Skeletal muscle tissue (tissue), 4 donors: ENCODE data around the gene NPY. TPM values are rescaled to one million over a fixed set of nuclear protein-coding genes. Genes with fewer than 3 reads are reported as not detected.

Experiments used
- H3K27ac ChIP-seq: one replicate; pipeline ENCODE4 v1.7.0; 2013; ENCODE audit warnings: mild to moderate bottlenecking, low read depth, low read length, inconsistent platforms
- H3K27me3 ChIP-seq, 3 donors: one replicate each; pipeline ENCODE4 v1.7.0; 2013; ENCODE audit warnings: low read length in 3 of 3; ENCODE audit not compliant: control insufficient read depth in 3 of 3, insufficient read depth in 3 of 3
- H3K36me3 ChIP-seq, 3 donors: one replicate each; pipeline ENCODE4 v1.7.0; 2013; ENCODE audit warnings: low read length in 3 of 3; ENCODE audit not compliant: control insufficient read depth in 3 of 3, insufficient read depth in 3 of 3
- H3K4me1 ChIP-seq, 3 donors: one replicate each; pipeline ENCODE4 v1.7.0; 2013; ENCODE audit warnings: low read length in 3 of 3, mild to moderate bottlenecking in 3 of 3; ENCODE audit not compliant: control insufficient read depth in 3 of 3, insufficient read depth in 3 of 3
- H3K4me3 ChIP-seq, 3 donors: one replicate each; pipeline ENCODE4 v1.7.0; 2013; ENCODE audit warnings: low read length in 3 of 3
- H3K9ac ChIP-seq, 3 donors: one replicate each; pipeline ENCODE4 v1.7.0; 2013; ENCODE audit warnings: low read length in 3 of 3, mild to moderate bottlenecking in 3 of 3, moderate library complexity in 2 of 3, low read depth in 1 of 3
- H3K9me3 ChIP-seq, 3 donors: one replicate each; pipeline ENCODE4 v1.7.0; 2013; ENCODE audit warnings: low read length in 3 of 3; ENCODE audit not compliant: control insufficient read depth in 3 of 3
- total RNA-seq: library from RNA; depleted of rRNA; stranded (reverse); fragments of >200 nt; gene quantifications from one replicate; pipeline ENCODE4 v1.2.3, GENCODE V29; 2014
- donor health status: Osteomylitis.

NPY gene
- total RNA-seq, 1 donor from 2014 or later = 3.1 TPM

DNA sequence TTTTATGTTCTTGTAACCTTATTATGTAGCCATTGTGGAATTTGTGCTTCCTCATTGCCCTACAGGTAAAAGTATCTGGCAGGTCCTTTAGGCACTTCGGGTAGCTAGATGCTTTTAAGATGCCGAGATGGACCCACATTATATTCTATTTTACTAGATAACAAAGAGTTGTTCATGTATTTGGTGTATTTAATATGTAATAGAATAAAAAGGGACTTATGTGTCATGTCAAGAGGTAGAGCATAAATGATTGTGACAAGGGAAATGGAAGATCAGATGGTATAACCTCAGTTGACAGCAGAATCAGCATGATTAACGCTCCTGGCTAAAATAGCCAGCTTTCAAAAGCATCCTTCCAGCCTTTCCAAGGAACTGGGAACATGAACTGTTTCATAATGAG is 50.6 kb downstream of the NPY start:
- Histone ChIP-seq H3K27ac (no peak overlapping the region), H3K36me3 (no peaks in the 10 kb centered on the region), H3K9me3 (no peaks in the 10 kb centered on the region), H3K4me1 (no peaks in the 10 kb centered on the region), H3K4me3 (no peak overlapping the region), H3K9ac (no peak overlapping the region), H3K27me3 (peaks cover 0 to 2% (median 0%) of the 10 kb centered on the region in 3 donors)

DNA sequence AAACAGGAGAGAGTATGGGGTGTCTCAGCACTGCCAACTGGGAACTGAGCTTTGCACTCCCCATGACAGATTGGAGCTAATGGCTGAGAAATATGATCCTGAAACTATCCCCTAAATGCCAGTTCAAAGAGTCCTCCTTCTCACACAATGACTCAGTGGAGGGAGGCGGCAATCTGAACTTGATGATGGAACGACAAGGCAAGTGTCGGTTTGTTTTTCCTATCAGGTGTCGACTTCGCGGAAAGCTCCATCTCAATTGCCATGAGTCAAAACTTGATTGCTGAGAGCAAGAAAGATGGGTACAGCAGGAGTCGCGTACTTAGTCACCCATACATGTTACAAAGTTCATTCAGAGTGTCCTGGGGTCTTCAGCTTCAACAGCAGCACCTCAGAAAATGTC is 52.5 kb downstream of the NPY start:
- H3K4me1 ChIP-seq = no peaks in the 10 kb centered on the region
- H3K27ac ChIP-seq = no peak overlapping the region
- H3K27me3 ChIP-seq = peaks cover 0 to 2% (median 0%) of the 10 kb centered on the region in 3 donors
- H3K9me3 ChIP-seq = no peaks in the 10 kb centered on the region
- no peaks in the 10 kb centered on the region for H3K36me3 ChIP-seq
- no peak overlapping the region for H3K9ac ChIP-seq
- no peak overlapping the region for H3K4me3 ChIP-seq

- no peak overlapping the region for H3K4me3 ChIP-seq
- no peak overlapping the region for H3K9ac ChIP-seq
- H3K27me3 ChIP-seq = peaks cover 0 to 2% (median 0%) of the 10 kb centered on the region in 3 donors
- no peaks in the 10 kb centered on the region for H3K9me3 ChIP-seq
- H3K27ac ChIP-seq = no peak overlapping the region
- no peaks in the 10 kb centered on the region for H3K36me3 ChIP-seq
- no peaks in the 10 kb centered on the region for H3K4me1 ChIP-seq
These were observed 53.2 kb downstream of the NPY start for GRCh38 chr7:24337180-24337579.

DNA sequence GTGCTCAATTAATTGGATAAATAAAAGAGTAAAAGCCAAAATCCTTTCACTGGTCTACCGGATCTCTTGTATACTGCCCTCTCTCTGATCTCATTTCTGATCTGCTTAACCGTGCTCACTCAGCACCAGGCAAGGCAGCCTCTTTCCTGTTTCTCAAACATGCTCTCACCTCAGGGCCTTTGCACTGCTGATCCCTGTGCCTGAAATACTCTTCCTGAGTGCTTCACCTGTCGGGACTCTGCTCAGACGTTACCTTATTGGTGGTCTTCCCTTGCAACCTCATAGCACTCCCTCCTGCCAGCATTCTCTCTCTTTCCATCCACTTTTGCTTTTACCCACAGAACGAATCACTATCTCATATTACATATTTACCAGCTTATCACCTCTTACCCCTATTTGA is 55.6 kb downstream of the NPY start:
- peaks cover 0 to 2% (median 0%) of the 10 kb centered on the region in 3 donors for H3K27me3 ChIP-seq
- no peaks in the 10 kb centered on the region for H3K4me1 ChIP-seq
- no peak overlapping the region for H3K27ac ChIP-seq
- no peak overlapping the region for H3K9ac ChIP-seq
- no peaks in the 10 kb centered on the region for H3K9me3 ChIP-seq
- no peaks in the 10 kb centered on the region for H3K36me3 ChIP-seq
- no peak overlapping the region for H3K4me3 ChIP-seq

DNA sequence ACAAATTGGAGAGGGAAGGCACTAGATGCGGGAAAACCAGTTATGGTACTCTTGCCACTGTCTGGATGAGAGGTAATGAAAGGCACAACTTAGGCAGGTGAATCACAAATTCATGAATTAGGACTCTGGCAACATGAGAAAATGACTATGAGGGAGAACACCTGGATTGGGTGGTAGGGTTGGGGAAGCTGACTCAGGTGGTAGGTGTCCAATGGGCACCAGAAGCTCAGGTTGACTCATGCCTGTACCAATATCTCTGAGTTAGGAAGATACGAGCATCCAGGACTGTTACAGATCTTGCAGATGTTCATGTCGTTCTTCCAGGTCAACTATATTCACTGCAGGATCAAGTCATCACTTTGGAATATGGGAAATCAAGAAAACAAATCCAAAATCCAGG is 56.7 kb downstream of the NPY start:
- Histone ChIP-seq H3K27me3 (peaks cover 0 to 2% (median 0%) of the 10 kb centered on the region in 3 donors), H3K4me1 (no peaks in the 10 kb centered on the region), H3K9ac (no peak overlapping the region), H3K9me3 (no peaks in the 10 kb centered on the region), H3K36me3 (no peaks in the 10 kb centered on the region), H3K4me3 (no peak overlapping the region), H3K27ac (no peak overlapping the region)
